CD4-positive, alpha-beta T cell (primary cell): ENCODE measurements around the gene ELANE. TPM values are rescaled to one million over a fixed set of nuclear protein-coding genes. Genes with fewer than 3 reads are reported as not detected.

ENCODE experiments used
- ATAC-seq: fragments of 200-7000 bp; cut with Tn5 transposase; one replicate; pipeline ENCODE4 v1.10.0; 2022; ENCODE audit warnings: mild to moderate bottlenecking; ENCODE audit not compliant: poor library complexity
- CTCF ChIA-PET: fragments of 350-600 bp; sonication (Branson Sonifier 250); formaldehyde crosslinking; loops from one replicate; lab custom pipeline; 2021; ENCODE audit warnings: antibody characterized with exemption, inconsistent platforms; lab: Charles Lee
- POLR2A ChIA-PET: fragments of 350-600 bp; sonication (Branson Sonifier 250); formaldehyde crosslinking; loops from one replicate; lab custom pipeline; 2021; ENCODE audit warnings: antibody characterized with exemption, inconsistent platforms; lab: Charles Lee
- DNase-seq, 14 experiments: peaks; one replicate each; pipeline ENCODE4 v3.0.0-alpha.2; 2013 to 2020; ENCODE audit warnings: mixed read lengths in 2 of 14
- H3K27ac ChIP-seq, 2 donors: one replicate each; pipeline versions ENCODE4 v1.5.1 to v1.7.0; 2013; ENCODE audit warnings: low read length in 2 of 2, low read depth in 1 of 2, mild to moderate bottlenecking in 1 of 2
- H3K27me3 ChIP-seq, 2 experiments: 1 replicate in 1 of 2; 2 replicates in 1 of 2; pipeline versions ENCODE4 v1.6.1 to v1.7.0; 2013; ENCODE audit warnings: low read length in 2 of 2, control low read depth in 1 of 2, mild to moderate bottlenecking in 1 of 2, moderate library complexity in 1 of 2; ENCODE audit not compliant: insufficient read depth in 2 of 2, control insufficient read depth in 1 of 2
- H3K36me3 ChIP-seq: one replicate; pipeline ENCODE4 v1.6.1; 2013; ENCODE audit warnings: low read length, control low read depth; ENCODE audit not compliant: insufficient read depth
- H3K4me1 ChIP-seq: one replicate; pipeline ENCODE4 v1.6.1; 2013; ENCODE audit warnings: low read length, control low read depth; ENCODE audit not compliant: insufficient read depth
- H3K4me3 ChIP-seq: one replicate; pipeline ENCODE4 v1.5.1; 2013; ENCODE audit warnings: mild to moderate bottlenecking, low read length, moderate library complexity
- H3K9me3 ChIP-seq, 2 experiments: 1 replicate in 1 of 2; 2 replicates in 1 of 2; pipeline versions ENCODE4 v1.6.1 to v1.7.0; 2013; ENCODE audit warnings: low read length in 2 of 2, mild to moderate bottlenecking in 2 of 2, control low read depth in 1 of 2, moderate library complexity in 1 of 2; ENCODE audit not compliant: control insufficient read depth in 1 of 2, insufficient read depth in 1 of 2
- H3K27ac Mint-ChIP-seq: one replicate; pipeline ENCODE4 v1.8.0; 2020; ENCODE audit warnings: mixed read lengths
- H3K27me3 Mint-ChIP-seq: one replicate; pipeline ENCODE4 v1.8.0; 2021; ENCODE audit warnings: mixed read lengths
- H3K36me3 Mint-ChIP-seq: one replicate; pipeline ENCODE4 v1.8.0; 2021; ENCODE audit warnings: low read depth, mixed read lengths
- H3K4me1 Mint-ChIP-seq: one replicate; pipeline ENCODE4 v1.8.0; 2021; ENCODE audit warnings: low read depth, mixed read lengths
- H3K4me3 Mint-ChIP-seq: one replicate; pipeline ENCODE4 v1.8.0; 2020; ENCODE audit warnings: mild to moderate bottlenecking, mixed read lengths
- H3K9me3 Mint-ChIP-seq: one replicate; pipeline ENCODE4 v1.8.0; 2020; ENCODE audit warnings: mixed read lengths
- CTCF ChIP-seq: fragments of 200-600 bp; IDR thresholded peaks from one replicate; pipeline ENCODE4 v1.8.0; 2022; ENCODE audit warnings: antibody characterized with exemption, mild to moderate bottlenecking
- intact Hi-C, 2 experiments: fragments of 100-400 bp; cut with DNase I in 1 of 2; cut with micrococcal nuclease in 1 of 2; formaldehyde crosslinking; loops; one replicate each; pipeline versions ENCODE4 v1.15.1 to v1.9.0; 2023 to 2025; cut with DNase I, micrococcal nuclease
- total RNA-seq, 174 experiments: library from RNA in 2 of 174; stranded (reverse) in 2 of 174; gene quantifications; one replicate each; pipeline ENCODE4 v1.2.3 and lab custom pipeline; 2021 to 2026

ELANE gene
- total RNA-seq, 2 experiments from 2014 or later: not detected

GRCh38 chr19:901216-902092 lies 49.4 kb downstream of the ELANE start:
- POLR2A ChIA-PET: interaction anchor here (11.1 kb wide), 1 partner anchor 6 kb away, joined by 183 read pairs; the partner anchor contains the start of genes MED16 and RNU6-9

GRCh38 chr19:902093-902370 lies 49.9 kb downstream of the ELANE start:
- Mint-ChIP-seq H3K4me1 (peaks cover 40% of the 10 kb centered on the region), H3K9me3 (no peaks in the 10 kb centered on the region), H3K27ac (peak overlapping the region; percentile 42), H3K4me3 (no peak overlapping the region), H3K36me3 (peaks cover 54% of the 10 kb centered on the region), H3K27me3 (no peaks in the 10 kb centered on the region)
- no peak for DNase-seq
- H3K27me3 ChIP-seq: no peaks in the 10 kb centered on the region
- peaks cover 50% of the 10 kb centered on the region for H3K36me3 ChIP-seq
- intact Hi-C loops: no loop called here
- ChIA-PET POLR2A (interaction anchor here (11.1 kb wide), 1 partner anchor 7 kb away, joined by 183 read pairs; the partner anchor contains the start of genes MED16 and RNU6-9), CTCF (interaction anchor here (1.2 kb wide), 1 partner anchor 9 kb away, joined by 3 read pairs; the partner anchor contains the start of genes MED16 and RNU6-9)
- peak overlapping the region in 1 of 2 donors; percentile 13 for H3K27ac ChIP-seq
- H3K9me3 ChIP-seq: no peaks in the 10 kb centered on the region
- H3K4me3 ChIP-seq: no peak overlapping the region
- no peak for ATAC-seq
- H3K4me1 ChIP-seq: peaks cover 62% of the 10 kb centered on the region
- no peak for TF ChIP-seq CTCF

More at GRCh38 chr19:901216-902092, 49.4 kb downstream of the ELANE start:
- Histone ChIP-seq H3K27me3 (no peaks in the 10 kb centered on the region), H3K4me1 (peaks cover 57% of the 10 kb centered on the region), H3K4me3 (no peak overlapping the region), H3K36me3 (peaks cover 55% of the 10 kb centered on the region), H3K27ac (peak overlapping the region in 1 of 2 donors; percentile 13), H3K9me3 (no peaks in the 10 kb centered on the region)
- no peak for TF ChIP-seq CTCF
- peak overlapping the region; percentile 42 for H3K27ac Mint-ChIP-seq
- intact Hi-C loops: no loop called here
- no peaks in the 10 kb centered on the region for H3K27me3 Mint-ChIP-seq
- H3K36me3 Mint-ChIP-seq: peaks cover 59% of the 10 kb centered on the region
- ATAC-seq: no peak
- H3K9me3 Mint-ChIP-seq: no peaks in the 10 kb centered on the region
- H3K4me3 Mint-ChIP-seq: no peak overlapping the region
- peaks cover 34% of the 10 kb centered on the region for H3K4me1 Mint-ChIP-seq
- CTCF ChIA-PET: interaction anchor here (1.2 kb wide), 1 partner anchor 8 kb away, joined by 3 read pairs; the partner anchor contains the start of genes MED16 and RNU6-9
- no peak for DNase-seq

- Histone ChIP-seq H3K4me1 (peaks cover 68% of the 10 kb centered on the region), H3K27me3 (no peaks in the 10 kb centered on the region), H3K9me3 (no peaks in the 10 kb centered on the region), H3K36me3 (peaks cover 44% of the 10 kb centered on the region), H3K4me3 (no peak overlapping the region), H3K27ac (no peak overlapping the region)
- H3K27me3 Mint-ChIP-seq: no peaks in the 10 kb centered on the region
- DNase-seq: no peak
- H3K4me1 Mint-ChIP-seq: peaks cover 46% of the 10 kb centered on the region
- intact Hi-C loops: no loop called here
- CTCF ChIA-PET: interaction anchor here (1.2 kb wide), 1 partner anchor 10 kb away, joined by 3 read pairs; the partner anchor contains the start of genes MED16 and RNU6-9
- POLR2A ChIA-PET: interaction anchor here (11.1 kb wide), 1 partner anchor 7 kb away, joined by 183 read pairs; the partner anchor contains the start of genes MED16 and RNU6-9
- no peak for TF ChIP-seq CTCF
- H3K9me3 Mint-ChIP-seq: no peaks in the 10 kb centered on the region
- no peak overlapping the region for H3K27ac Mint-ChIP-seq
- no peak overlapping the region for H3K4me3 Mint-ChIP-seq
- no peak for ATAC-seq
- H3K36me3 Mint-ChIP-seq: peaks cover 47% of the 10 kb centered on the region
Measured at GRCh38 chr19:902446-903226, 50.5 kb downstream of the ELANE start.
